Lower lobe of right lung (tissue), 2 donors: ENCODE measurements around the gene F8A3. TPM values are rescaled to one million over a fixed set of nuclear protein-coding genes. Genes with fewer than 3 reads are reported as not detected.

ENCODE experiments used
- ATAC-seq, 2 donors: fragments of 200-7000 bp; cut with Tn5 transposase; one replicate each; pipeline ENCODE4 v1.9.1; 2020 to 2022; ENCODE audit warnings: mild to moderate bottlenecking in 2 of 2, moderate library complexity in 2 of 2
- DNase-seq: peaks from one replicate; pipeline ENCODE4 v3.0.0-alpha.2; 2020
- H3K27ac ChIP-seq: fragments of 200-600 bp; one replicate; pipeline ENCODE4 v1.8.0; 2022
- H3K27me3 ChIP-seq: fragments of 200-600 bp; one replicate; pipeline ENCODE4 v1.8.0; 2022; ENCODE audit warnings: low read depth
- H3K36me3 ChIP-seq: fragments of 200-600 bp; one replicate; pipeline ENCODE4 v1.8.0; 2022; ENCODE audit warnings: mild to moderate bottlenecking
- H3K4me1 ChIP-seq: fragments of 200-600 bp; one replicate; pipeline ENCODE4 v1.8.0; 2022
- H3K4me3 ChIP-seq: fragments of 200-600 bp; one replicate; pipeline ENCODE4 v1.8.0; 2022; ENCODE audit warnings: mild to moderate bottlenecking
- H3K9me3 ChIP-seq: fragments of 200-600 bp; one replicate; pipeline ENCODE4 v1.8.0; 2022
- CTCF ChIP-seq: fragments of 200-600 bp; IDR thresholded peaks from one replicate; pipeline ENCODE4 v1.8.0; 2022; ENCODE audit warnings: antibody characterized with exemption, mild to moderate bottlenecking
- intact Hi-C: fragments of 100-400 bp; cut with DNase I; formaldehyde crosslinking; loops from one replicate; pipeline ENCODE4 v1.11.0; 2022
- microRNA-seq: library from miRNA; unstranded; fragments of <30 nt; microRNA quantifications from one replicate; pipeline ENCODE4 v1.2.0, GENCODE V29; 2020; ENCODE audit warnings: borderline number of aligned reads
- total RNA-seq: library from RNA; stranded (reverse); fragmentation: NEBNext Ultra II Directional; extraction: Animal tissue kit (Norgen Biotek cat#: 25700); gene quantifications from one replicate; pipeline ENCODE4 v1.2.1, GENCODE V29; 2021
- donor health status: DM: no; HTN: yes; CAD: no; lungs with severe emphysema.

Gene F8A3
- total RNA-seq, 1 donor from 2014 or later, result not detected

DNA sequence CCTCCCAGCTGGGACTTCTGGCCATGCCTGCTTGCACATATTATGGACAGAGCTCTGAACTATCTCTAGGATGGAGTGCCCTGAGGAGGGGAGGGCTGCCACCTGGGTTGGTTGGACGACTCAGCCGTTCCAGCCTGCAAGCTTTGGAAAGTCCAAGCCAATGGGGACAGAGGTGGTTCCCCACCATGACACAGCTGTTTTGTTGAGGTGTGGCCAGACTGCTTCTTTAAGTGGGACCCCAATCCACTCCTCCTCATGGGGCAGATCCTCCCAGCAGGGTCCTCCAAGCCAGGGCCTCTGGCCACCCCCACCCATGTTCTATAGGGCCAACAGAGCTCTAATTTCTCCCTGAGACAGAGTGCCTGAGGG lies 22.7 kb downstream of the F8A3 start:
- DNase-seq (no peak), ATAC-seq (no peak)
- Histone ChIP-seq H3K27me3 (no peaks in the 10 kb centered on the region), H3K27ac (no peak overlapping the region), H3K4me3 (no peak overlapping the region), H3K9me3 (no peaks in the 10 kb centered on the region), H3K36me3 (no peaks in the 10 kb centered on the region), H3K4me1 (no peaks in the 10 kb centered on the region)
- intact Hi-C loops, result no loop called here
- TF ChIP-seq CTCF, result no peak

GRCh38 chrX:155434906-155435743 lies 23.3 kb downstream of the F8A3 start:
- Histone ChIP-seq H3K27ac (no peak overlapping the region), H3K4me1 (no peaks in the 10 kb centered on the region), H3K9me3 (no peaks in the 10 kb centered on the region), H3K4me3 (no peak overlapping the region), H3K36me3 (no peaks in the 10 kb centered on the region), H3K27me3 (no peaks in the 10 kb centered on the region)
- ATAC-seq (no peak), DNase-seq (no peak)
- intact Hi-C loops, result no loop called here
- no peak for TF ChIP-seq CTCF

DNA sequence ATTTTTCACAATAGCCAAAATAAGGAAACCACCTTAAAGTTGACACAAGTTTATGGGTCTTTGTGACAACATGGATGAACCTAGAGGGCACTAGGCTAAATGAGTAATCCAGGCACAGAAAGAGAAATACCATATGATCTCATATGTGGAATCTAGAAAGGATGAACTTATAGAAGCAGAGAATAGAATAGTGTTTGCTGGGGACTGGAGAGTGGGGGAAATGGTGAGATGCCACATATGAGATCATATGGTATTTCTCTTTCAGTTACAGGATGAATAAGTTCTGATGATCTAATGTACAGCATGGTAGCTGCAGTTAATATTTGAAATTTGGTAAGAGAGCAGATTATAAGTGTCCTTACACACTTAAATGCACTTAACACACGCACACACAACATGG lies 40.7 kb downstream of the F8A3 start:
- TF ChIP-seq CTCF, result no peak
- Histone ChIP-seq H3K27ac (no peak overlapping the region), H3K4me3 (no peak overlapping the region), H3K9me3 (no peaks in the 10 kb centered on the region), H3K4me1 (no peaks in the 10 kb centered on the region), H3K36me3 (no peaks in the 10 kb centered on the region), H3K27me3 (no peaks in the 10 kb centered on the region)
- ATAC-seq (no peak), DNase-seq (no peak)
- intact Hi-C loops, result no loop called here

Small RNAs within 50 kb of the gene (microRNA-seq; reads per million reads assigned to microRNA genes)
- gene MIR1184-3, result not detected

Other genes starting within 250 kb of the F8A3 start
- gene VBP1, start 242.2 kb downstream of the F8A3 start, total RNA-seq, result 32.2 TPM
- gene RAB39B, start 194.1 kb downstream of the F8A3 start, total RNA-seq, result 0.95 TPM
- gene CLIC2, start 124.0 kb downstream of the F8A3 start, total RNA-seq, result 53.4 TPM
- not detected for gene F8A2, start 76.5 kb downstream of the F8A3 start, total RNA-seq
- gene SPRY3, start 154.0 kb upstream of the F8A3 start, total RNA-seq, result 1.3 TPM
- gene TMLHE, start 154.3 kb upstream of the F8A3 start, total RNA-seq, result 15.3 TPM